Measurements from ENCODE around the gene TFG.

The TFG gene

DNA sequence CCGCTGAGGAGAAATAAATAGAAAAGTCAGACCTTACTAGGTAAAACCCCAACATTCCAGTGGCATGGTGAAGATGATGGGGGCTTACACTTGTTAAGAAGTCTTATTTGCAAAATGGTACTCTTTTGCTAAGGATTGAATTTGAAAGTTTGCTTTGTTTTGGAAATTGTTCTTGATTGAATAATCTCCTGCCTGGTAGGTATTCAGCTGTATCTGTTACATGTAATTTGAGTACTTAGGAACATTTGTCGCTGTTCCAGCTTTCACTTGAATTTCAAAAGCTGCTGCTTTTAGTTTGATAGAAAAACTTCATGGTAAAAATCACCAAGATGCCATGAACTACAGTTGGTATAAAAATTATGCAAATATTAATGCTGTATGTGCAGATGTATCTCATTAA lies 44.6 kb downstream of the TFG start:
- Histone ChIP-seq H3K27ac (peak overlapping the region; percentile 5; the same call in 1 of the 2 replicates), H3K9ac (ENCODE audit: insufficient read length) (no peak overlapping the region), H3K4me3 (no peak overlapping the region), H3K9me3 (ENCODE audit: low read depth, low read length) (no peaks in the 10 kb centered on the region), H3K36me3 (ENCODE audit: insufficient read depth, low read length) (peaks cover 61% of the 10 kb centered on the region)
- no peak for DNase-seq (ENCODE audit: low read depth, low spot score)
- TF ChIP-seq POLR2AphosphoS5 (IDR thresholded peaks at IDR 0.05; ENCODE audit: borderline replicate concordance, low read depth, low read length) (no peak), EZH2 (IDR thresholded peaks at IDR 0.05) (no peak), FOXP2 (optimal IDR thresholded peaks at IDR 0.05; ENCODE audit: control extremely low read depth, extremely low read length, insufficient read depth) (no peak)

DNA sequence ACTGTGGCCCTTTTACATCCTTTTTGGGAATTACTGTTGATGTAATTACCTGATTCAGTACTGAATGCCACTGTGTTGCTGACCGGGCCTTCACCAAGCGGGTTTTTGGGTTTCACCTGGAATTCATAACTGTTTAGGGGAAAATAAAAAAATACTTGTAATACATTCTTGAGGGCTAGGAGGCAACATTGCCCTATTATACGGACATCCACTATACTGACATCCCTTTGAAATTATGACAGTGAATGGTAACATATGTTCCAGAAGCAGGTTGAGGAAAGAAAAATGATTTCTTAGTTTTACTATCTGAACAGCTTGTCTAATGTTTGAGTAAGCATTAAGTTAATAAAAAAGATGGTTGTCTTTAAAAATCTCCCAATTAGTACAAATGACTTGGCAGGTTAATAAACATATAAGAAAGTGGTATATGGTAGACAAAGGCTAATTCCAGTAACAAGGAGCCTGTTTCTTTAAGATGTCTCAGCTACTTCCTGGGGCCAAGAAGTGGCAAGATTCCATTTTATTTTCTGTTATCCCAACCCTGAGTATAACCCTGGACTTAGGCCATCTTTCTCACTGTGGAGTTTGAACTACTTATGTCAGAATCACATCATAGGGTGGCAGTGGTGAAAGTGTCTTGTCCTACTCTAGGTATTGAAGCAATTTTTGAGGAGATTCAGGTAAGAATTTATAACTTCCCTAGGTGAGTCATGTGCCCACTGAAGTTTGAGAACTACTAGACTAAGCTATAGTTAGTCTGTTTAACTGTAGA lies 45.5 kb downstream of the TFG start:
- H3K4me3 ChIP-seq: no peak overlapping the region
- H3K27ac ChIP-seq: 0 out of 2 replicates have a peak overlapping the region, but pooled peaks have one; percentile 5
- H3K36me3 ChIP-seq (ENCODE audit: insufficient read depth, low read length): peaks cover 52% of the 10 kb centered on the region
- H3K9me3 ChIP-seq (ENCODE audit: low read depth, low read length): no peaks in the 10 kb centered on the region
- no peak overlapping the region for H3K9ac ChIP-seq (ENCODE audit: insufficient read length)
- TF ChIP-seq FOXP2 (optimal IDR thresholded peaks at IDR 0.05; ENCODE audit: control extremely low read depth, extremely low read length, insufficient read depth) (no peak), EZH2 (IDR thresholded peaks at IDR 0.05) (no peak), POLR2AphosphoS5 (IDR thresholded peaks at IDR 0.05; ENCODE audit: borderline replicate concordance, low read depth, low read length) (no peak)
- no peak for DNase-seq (ENCODE audit: low read depth, low spot score)

DNA sequence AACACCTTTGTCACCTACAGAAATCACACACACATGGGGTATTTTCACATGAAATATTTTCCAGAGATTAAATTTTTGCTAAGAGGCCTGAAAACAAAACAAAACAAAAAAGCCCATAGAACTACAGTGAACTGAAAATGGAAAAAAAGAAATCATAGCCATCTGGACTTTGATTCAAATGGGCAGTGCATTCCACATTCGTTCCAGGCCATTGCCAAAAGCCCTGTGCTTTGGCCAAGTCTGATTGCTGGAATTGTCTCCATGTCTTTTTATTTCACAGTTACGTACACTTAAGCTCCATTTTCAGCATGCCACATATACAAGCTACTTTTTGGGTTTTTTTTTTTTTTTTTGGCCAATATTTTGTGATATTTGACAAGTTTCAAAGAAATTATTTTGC lies 47.1 kb downstream of the TFG start:
- no peaks in the 10 kb centered on the region for H3K9me3 ChIP-seq (ENCODE audit: low read depth, low read length)
- no peak overlapping the region for H3K4me3 ChIP-seq
- peaks cover 36% of the 10 kb centered on the region for H3K36me3 ChIP-seq (ENCODE audit: insufficient read depth, low read length)
- DNase-seq (ENCODE audit: low read depth, low spot score): no peak
- TF ChIP-seq EZH2 (IDR thresholded peaks at IDR 0.05): no peak
- no peak for TF ChIP-seq POLR2AphosphoS5 (IDR thresholded peaks at IDR 0.05; ENCODE audit: borderline replicate concordance, low read depth, low read length)
- TF ChIP-seq FOXP2 (optimal IDR thresholded peaks at IDR 0.05; ENCODE audit: control extremely low read depth, extremely low read length, insufficient read depth): no peak
- no peak overlapping the region for H3K9ac ChIP-seq (ENCODE audit: insufficient read length)
- H3K27ac ChIP-seq: no peak overlapping the region

DNA sequence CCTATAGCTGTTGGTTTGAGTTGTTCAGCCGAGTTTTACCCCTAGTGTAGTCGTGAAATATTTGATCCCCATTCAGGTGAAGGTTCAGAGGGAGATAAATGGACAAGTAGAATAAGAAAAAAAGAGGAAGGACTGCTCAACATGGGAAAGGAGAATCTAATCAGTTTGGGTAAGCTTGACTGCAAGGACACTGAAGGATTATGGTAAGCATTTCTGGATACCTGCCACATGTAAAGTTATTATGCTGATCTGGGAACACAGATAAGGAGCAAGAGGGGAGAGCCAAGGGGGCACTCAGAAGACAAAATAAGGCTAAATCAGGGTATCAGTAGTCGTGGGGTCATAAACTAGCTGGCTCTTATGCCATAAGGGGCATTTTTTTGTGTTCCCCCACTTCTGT lies 49.9 kb downstream of the TFG start:
- Histone ChIP-seq H3K4me3 (no peak overlapping the region), H3K9me3 (ENCODE audit: low read depth, low read length) (no peaks in the 10 kb centered on the region), H3K27ac (no peak overlapping the region), H3K36me3 (ENCODE audit: insufficient read depth, low read length) (peaks cover 11% of the 10 kb centered on the region), H3K9ac (ENCODE audit: insufficient read length) (no peak overlapping the region)
- TF ChIP-seq FOXP2 (optimal IDR thresholded peaks at IDR 0.05; ENCODE audit: control extremely low read depth, extremely low read length, insufficient read depth): no peak
- TF ChIP-seq POLR2AphosphoS5 (IDR thresholded peaks at IDR 0.05; ENCODE audit: borderline replicate concordance, low read depth, low read length): no peak
- no peak for TF ChIP-seq EZH2 (IDR thresholded peaks at IDR 0.05)
- DNase-seq (ENCODE audit: low read depth, low spot score): no peak

DNA sequence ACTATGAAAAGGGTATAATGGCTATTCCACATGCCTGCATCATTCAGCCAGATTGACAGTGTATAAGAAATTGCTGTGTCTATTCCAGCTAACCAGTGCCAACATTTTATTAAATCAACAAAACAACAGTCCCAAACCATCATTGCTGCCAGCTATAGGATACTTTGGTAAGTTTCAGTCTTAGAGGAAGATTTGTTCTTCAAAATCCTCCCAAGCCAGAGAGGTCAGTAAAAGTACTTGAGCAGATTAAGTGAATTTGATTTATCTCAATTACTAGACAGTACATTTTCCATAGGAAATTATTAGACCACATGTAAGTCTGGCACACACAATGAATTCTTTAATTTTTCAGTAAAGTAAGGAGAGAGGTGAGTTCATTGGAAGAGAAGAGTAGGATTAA lies 50.7 kb downstream of the TFG start:
- no peak for TF ChIP-seq POLR2AphosphoS5 (IDR thresholded peaks at IDR 0.05; ENCODE audit: borderline replicate concordance, low read depth, low read length)
- TF ChIP-seq EZH2 (IDR thresholded peaks at IDR 0.05): no peak
- TF ChIP-seq FOXP2 (optimal IDR thresholded peaks at IDR 0.05; ENCODE audit: control extremely low read depth, extremely low read length, insufficient read depth): no peak

DNA sequence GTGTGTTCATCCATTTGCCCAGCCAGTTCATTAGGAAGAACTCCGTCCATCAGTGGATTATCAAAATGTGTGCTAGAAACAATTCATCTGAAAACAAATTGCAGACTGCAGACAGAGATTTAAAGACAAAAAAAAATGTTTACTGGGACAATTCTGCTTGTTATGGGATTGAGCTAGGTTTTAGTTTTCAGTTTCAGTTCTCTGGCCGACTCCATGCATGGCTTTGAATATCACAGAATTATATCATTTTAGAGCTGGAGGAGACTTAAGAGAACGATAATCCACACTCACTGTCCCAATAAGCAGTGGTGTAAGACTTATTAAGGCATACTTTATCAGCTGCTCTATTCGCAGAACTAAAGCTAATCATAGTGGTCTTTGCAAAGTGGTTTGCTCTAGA lies 51.1 kb downstream of the TFG start:
- H3K36me3 ChIP-seq (ENCODE audit: insufficient read depth, low read length): no peaks in the 10 kb centered on the region
- H3K27ac ChIP-seq: no peak overlapping the region
- no peak overlapping the region for H3K4me3 ChIP-seq
- H3K9ac ChIP-seq (ENCODE audit: insufficient read length): no peak overlapping the region
- no peak for DNase-seq (ENCODE audit: low read depth, low spot score)
- no peaks in the 10 kb centered on the region for H3K9me3 ChIP-seq (ENCODE audit: low read depth, low read length)
- no peak for TF ChIP-seq FOXP2 (optimal IDR thresholded peaks at IDR 0.05; ENCODE audit: control extremely low read depth, extremely low read length, insufficient read depth)
- TF ChIP-seq POLR2AphosphoS5 (IDR thresholded peaks at IDR 0.05; ENCODE audit: borderline replicate concordance, low read depth, low read length): no peak
- no peak for TF ChIP-seq EZH2 (IDR thresholded peaks at IDR 0.05)

More for the DNA sequence above, 50.7 kb downstream of the TFG start:
- H3K27ac ChIP-seq: no peak overlapping the region
- no peak for DNase-seq (ENCODE audit: low read depth, low spot score)
- H3K4me3 ChIP-seq: no peak overlapping the region
- H3K9me3 ChIP-seq (ENCODE audit: low read depth, low read length): no peaks in the 10 kb centered on the region
- peaks cover 3% of the 10 kb centered on the region for H3K36me3 ChIP-seq (ENCODE audit: insufficient read depth, low read length)
- H3K9ac ChIP-seq (ENCODE audit: insufficient read length): no peak overlapping the region

DNA sequence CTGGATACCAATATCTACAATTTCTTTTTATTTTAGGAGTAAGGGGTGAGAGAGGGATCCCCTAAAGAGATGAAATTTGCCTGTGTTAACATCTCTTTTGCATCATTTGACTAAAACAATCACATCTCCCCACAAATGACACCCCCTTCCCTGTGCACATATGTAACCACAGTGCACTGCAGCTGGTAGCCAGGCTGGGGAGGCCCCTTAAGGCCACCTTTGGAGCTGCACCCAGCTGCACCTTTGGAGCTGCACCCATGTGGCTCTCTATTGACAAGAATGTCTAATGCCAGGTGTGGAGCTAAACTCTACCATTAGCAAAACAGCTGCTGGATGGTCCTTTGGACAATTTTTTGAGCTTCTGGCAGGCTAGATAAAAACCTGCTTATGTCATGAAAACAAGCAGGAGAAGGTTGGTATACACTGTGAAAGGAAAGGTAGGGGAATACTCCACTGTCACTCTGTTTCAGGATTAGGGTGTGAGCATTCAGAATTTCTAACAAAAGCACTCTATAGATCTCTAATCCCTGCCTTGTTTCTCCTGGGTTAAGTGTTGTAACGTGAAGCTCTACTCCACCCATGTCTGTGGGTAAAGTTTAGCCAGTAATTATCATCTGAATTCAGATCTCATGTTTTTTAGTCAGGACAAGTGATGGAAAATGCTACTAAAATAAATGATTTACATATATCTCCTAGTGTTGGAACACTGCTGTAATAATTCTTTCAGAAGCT lies 52.1 kb downstream of the TFG start:
- H3K27ac ChIP-seq: peak overlapping the region; percentile 4; the same call in 1 of the 2 replicates
- no peak overlapping the region for H3K9ac ChIP-seq (ENCODE audit: insufficient read length)
- H3K36me3 ChIP-seq (ENCODE audit: insufficient read depth, low read length): no peaks in the 10 kb centered on the region
- no peaks in the 10 kb centered on the region for H3K9me3 ChIP-seq (ENCODE audit: low read depth, low read length)
- no peak for DNase-seq (ENCODE audit: low read depth, low spot score)
- no peak overlapping the region for H3K4me3 ChIP-seq
- no peak for TF ChIP-seq FOXP2 (optimal IDR thresholded peaks at IDR 0.05; ENCODE audit: control extremely low read depth, extremely low read length, insufficient read depth)

DNA sequence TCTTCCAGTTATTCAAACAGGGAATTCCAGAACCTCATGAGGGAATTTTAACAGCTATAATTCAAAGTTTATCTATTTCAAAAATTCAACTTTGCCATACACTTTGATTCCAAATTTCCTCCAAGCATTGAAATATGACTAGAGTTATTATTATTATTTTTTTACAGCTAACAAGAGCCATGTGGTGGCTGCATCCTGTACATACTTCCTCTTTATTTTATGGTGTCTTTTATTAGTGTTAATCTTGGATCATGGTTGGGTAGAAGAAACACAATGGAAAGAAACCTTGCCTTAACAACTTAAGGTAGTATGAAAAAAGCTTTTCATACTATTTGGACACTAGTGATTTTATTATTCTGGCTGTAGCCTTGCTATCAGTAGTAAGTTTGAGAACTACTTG lies 52.7 kb downstream of the TFG start:
- Histone ChIP-seq H3K9me3 (ENCODE audit: low read depth, low read length) (no peaks in the 10 kb centered on the region), H3K27ac (peak overlapping the region; percentile 4; the same call in 1 of the 2 replicates), H3K9ac (ENCODE audit: insufficient read length) (no peak overlapping the region), H3K36me3 (ENCODE audit: insufficient read depth, low read length) (no peaks in the 10 kb centered on the region), H3K4me3 (no peak overlapping the region)
- DNase-seq (ENCODE audit: low read depth, low spot score): no peak
- no peak for TF ChIP-seq FOXP2 (optimal IDR thresholded peaks at IDR 0.05; ENCODE audit: control extremely low read depth, extremely low read length, insufficient read depth)
- TF ChIP-seq EZH2 (IDR thresholded peaks at IDR 0.05): no peak
- no peak for TF ChIP-seq POLR2AphosphoS5 (IDR thresholded peaks at IDR 0.05; ENCODE audit: borderline replicate concordance, low read depth, low read length)
